HepG2 (cell line): ENCODE data around the gene SMPD1. TPM values are rescaled to one million over a fixed set of nuclear protein-coding genes. Genes with fewer than 3 reads are reported as not detected.

Experiments used
- ATAC-seq: fragments of 200-7000 bp; cut with Tn5 transposase; 3 replicates; pipeline ENCODE4 v1.9.1; 2020; ENCODE audit warnings: mild to moderate bottlenecking, moderate library complexity
- BruUV-seq: library from RNA; stranded (reverse); fragments of 400-500 nt; replicated peaks from 2 replicates; lab custom pipeline; 2021; lab: Mats Ljungman, UMichigan
- CTCF ChIA-PET: fragments of 300-600 bp; formaldehyde crosslinking; extraction: SDS; loops from one replicate; lab custom pipeline; 2021; ENCODE audit warnings: low total read pairs, inconsistent platforms, low intra/inter-chr PET ratio; lab: Yijun Ruan, JAX
- POLR2A ChIA-PET: fragments of 350-600 bp; sonication (Branson Sonifier 250); formaldehyde crosslinking; loops from one replicate; lab custom pipeline; 2020; ENCODE audit warnings: antibody characterized with exemption, inconsistent platforms; lab: Yijun Ruan, JAX
- DNase-seq: peaks from one replicate; pipeline ENCODE4 v3.0.0-alpha.2; 2015; ENCODE audit warnings: low spot score
- FAIRE-seq: peaks from 3 replicates; lab custom pipeline; 2011; peaks lifted over from hg19 to GRCh38; lab: Jason Lieb, UNC
- H2AFZ ChIP-seq: one replicate; pipeline ENCODE4 v1.6.1; 2011; ENCODE audit warnings: low read length, inconsistent platforms
- H3K27ac ChIP-seq: fragments of 300-600 bp; 3 replicates; pipeline ENCODE4 v1.8.0; 2011; ENCODE audit warnings: mixed run types, mild to moderate bottlenecking, mixed read lengths, low read length, inconsistent platforms; ENCODE audit not compliant: insufficient read depth; ENCODE audit errors: extremely low read length
- H3K27me3 ChIP-seq, 2 experiments: fragments of 200-600 bp in 1 of 2; 2 replicates in 1 of 2; 3 replicates in 1 of 2; pipeline versions ENCODE4 v1.6.0 to v1.8.0; 2011; ENCODE audit warnings: low read length in 2 of 2, mild to moderate bottlenecking in 2 of 2, moderate library complexity in 2 of 2, inconsistent platforms in 1 of 2; ENCODE audit not compliant: insufficient read depth in 2 of 2, control insufficient read depth in 1 of 2
- H3K36me3 ChIP-seq, 2 experiments: fragments of 200-600 bp in 1 of 2; replicated peaks in 1 of 2; 2 replicates in 1 of 2; 3 replicates in 1 of 2; pipeline versions ENCODE4 v1.5.1 to v1.8.0; 2011; ENCODE audit warnings: low read length in 2 of 2, inconsistent platforms in 1 of 2; ENCODE audit not compliant: insufficient read depth in 2 of 2, control insufficient read depth in 1 of 2
- H3K4me1 ChIP-seq: 2 replicates; pipeline ENCODE4 v1.5.1; 2012; ENCODE audit warnings: low read length, inconsistent platforms; ENCODE audit not compliant: insufficient read depth
- H3K4me2 ChIP-seq: 2 replicates; pipeline ENCODE4 v1.6.0; 2011; ENCODE audit warnings: low read depth, low read length, inconsistent platforms
- H3K4me3 ChIP-seq, 3 experiments: fragments of 200-600 bp in 1 of 3; sonication (generic), shearing (Covaris generic) in 1 of 3; replicated peaks in 1 of 3; 2 replicates each; pipeline ENCODE4 v1.5.1; 2011 to 2016; ENCODE audit warnings: low read length in 3 of 3, inconsistent platforms in 2 of 3, low read depth in 2 of 3, mild to moderate bottlenecking in 2 of 3, control low read depth in 1 of 3, mixed read lengths in 1 of 3; ENCODE audit not compliant: insufficient read depth in 1 of 3
- H3K79me2 ChIP-seq: one replicate; pipeline ENCODE4 v1.6.1; 2011; ENCODE audit warnings: low read length, inconsistent platforms; ENCODE audit not compliant: insufficient read depth
- H3K9ac ChIP-seq: 2 replicates; pipeline ENCODE4 v1.6.0; 2011; ENCODE audit warnings: mild to moderate bottlenecking, low read depth, low read length, inconsistent platforms; ENCODE audit not compliant: insufficient read depth
- H3K9me3 ChIP-seq: 2 replicates; pipeline ENCODE4 v1.5.1; 2012; ENCODE audit warnings: mild to moderate bottlenecking, low read length
- H4K20me1 ChIP-seq: 2 replicates; pipeline ENCODE4 v1.6.0; 2011; ENCODE audit warnings: inconsistent platforms, mild to moderate bottlenecking, low read length, moderate library complexity; ENCODE audit not compliant: insufficient read depth
- HNRNPL ChIP-seq: fragments of 200-400 bp; formaldehyde crosslinking; IDR thresholded peaks from 2 replicates; pipeline ENCODE4 v1.6.1; 2017; ENCODE audit warnings: mild to moderate bottlenecking, low read depth, low read length
- MIER2 ChIP-seq: IDR thresholded peaks from 2 replicates; pipeline ENCODE4 v1.6.1; 2016; ENCODE audit warnings: missing biosample characterization, missing genetic modification reagents
- TAF15 ChIP-seq: fragments of 200-400 bp; formaldehyde crosslinking; IDR thresholded peaks from one replicate; pipeline ENCODE4 v1.6.1; 2018; ENCODE audit warnings: mild to moderate bottlenecking, low read depth, low read length; ENCODE audit not compliant: poor library complexity, severe bottlenecking
- TBX3 ChIP-seq: fragments of 450-650 bp; IDR thresholded peaks from 2 replicates; pipeline ENCODE4 v1.6.1; 2017; ENCODE audit warnings: antibody characterized with exemption, mild to moderate bottlenecking, inconsistent platforms, borderline replicate concordance
- YEATS4 ChIP-seq: sonication (generic); formaldehyde crosslinking; IDR thresholded peaks from 2 replicates; pipeline ENCODE4 v1.4.0; 2020; ENCODE audit warnings: missing genetic modification reagents, borderline replicate concordance
- ZBTB38 ChIP-seq: sonication (generic); formaldehyde crosslinking; IDR thresholded peaks from 2 replicates; pipeline ENCODE4 v1.5.1; 2020; ENCODE audit warnings: mild to moderate bottlenecking, missing genetic modification reagents
- ZNF607 ChIP-seq: sonication (generic); formaldehyde crosslinking; IDR thresholded peaks from 2 replicates; pipeline ENCODE4 v1.5.1; 2020; ENCODE audit warnings: missing genetic modification reagents, mild to moderate bottlenecking, borderline replicate concordance
- WGBS: methylation state at CpG from one replicate; pipeline ENCODE4 v1.1.6; 2017; ENCODE audit warnings: low lambda C conversion rate; 5-methylcytosine and 5-hydroxymethylcytosine counted together
- in situ Hi-C: cut with HindIII; loops from 2 replicates; pipeline ENCODE4 v1.10.0; 2017; ENCODE audit warnings: low pct_unique_long_range_greater_than_20kb; ENCODE audit not compliant: extremely low pct_ligation_motif_present
- intact Hi-C: fragments of 100-400 bp; cut with micrococcal nuclease; formaldehyde crosslinking; loops from one replicate; pipeline ENCODE4 v1.10.0; 2022; ENCODE audit not compliant: unreplicated experiment
- polyA plus RNA-seq, 8 experiments: library from polyadenylated mRNA; depleted of rRNA in 3 of 8; stranded (reverse) in 7 of 8; unstranded in 1 of 8; fragments of >200 nt; fragmentation: Illumina TruSeq in 4 of 8; extraction: Trizol in 4 of 8; gene quantifications; 2 replicates each; pipeline versions ENCODE4 v1.2.1 to v1.2.3, GENCODE V29; 2011 to 2016; ENCODE audit warnings: low read depth in 4 of 8, missing spikeins in 1 of 8, mixed read lengths in 1 of 8; ENCODE audit not compliant: insufficient read depth in 1 of 8
- total RNA-seq, 5 experiments: library from RNA; depleted of rRNA; stranded (reverse); fragments of >200 nt; fragmentation: Illumina TruSeq; extraction: Trizol; gene quantifications; 2 replicates each; pipeline ENCODE4 v1.2.3, GENCODE V29; 2016; ENCODE audit warnings: low read depth in 1 of 5
- TF ChIP-seq, protein P1 (sequence below): sonication (generic); formaldehyde crosslinking; IDR thresholded peaks from 2 replicates; pipeline ENCODE4 v1.4.0; 2020; ENCODE audit warnings: mild to moderate bottlenecking, missing genetic modification reagents
- TF ChIP-seq, protein P2 (sequence below): sonication (generic); formaldehyde crosslinking; IDR thresholded peaks from 2 replicates; pipeline ENCODE4 v1.5.1; 2020; ENCODE audit warnings: missing genetic modification reagents, mild to moderate bottlenecking, borderline replicate concordance
- TF ChIP-seq, protein P3 (sequence below): sonication (generic); formaldehyde crosslinking; IDR thresholded peaks from 2 replicates; pipeline ENCODE4 v1.4.0; 2020; ENCODE audit warnings: missing genetic modification reagents, borderline replicate concordance
- TF ChIP-seq, protein P4 (sequence below): sonication (generic); formaldehyde crosslinking; IDR thresholded peaks from 2 replicates; pipeline ENCODE4 v1.5.0; 2020; ENCODE audit warnings: mild to moderate bottlenecking, missing genetic modification reagents

SMPD1 gene
- total and polyA plus RNA-seq, 2 of the 13 experiments (the other 11 are each of a cell fraction or from before 2014, with no cell fraction given), result 6.3 to 8.4 TPM

DNA sequence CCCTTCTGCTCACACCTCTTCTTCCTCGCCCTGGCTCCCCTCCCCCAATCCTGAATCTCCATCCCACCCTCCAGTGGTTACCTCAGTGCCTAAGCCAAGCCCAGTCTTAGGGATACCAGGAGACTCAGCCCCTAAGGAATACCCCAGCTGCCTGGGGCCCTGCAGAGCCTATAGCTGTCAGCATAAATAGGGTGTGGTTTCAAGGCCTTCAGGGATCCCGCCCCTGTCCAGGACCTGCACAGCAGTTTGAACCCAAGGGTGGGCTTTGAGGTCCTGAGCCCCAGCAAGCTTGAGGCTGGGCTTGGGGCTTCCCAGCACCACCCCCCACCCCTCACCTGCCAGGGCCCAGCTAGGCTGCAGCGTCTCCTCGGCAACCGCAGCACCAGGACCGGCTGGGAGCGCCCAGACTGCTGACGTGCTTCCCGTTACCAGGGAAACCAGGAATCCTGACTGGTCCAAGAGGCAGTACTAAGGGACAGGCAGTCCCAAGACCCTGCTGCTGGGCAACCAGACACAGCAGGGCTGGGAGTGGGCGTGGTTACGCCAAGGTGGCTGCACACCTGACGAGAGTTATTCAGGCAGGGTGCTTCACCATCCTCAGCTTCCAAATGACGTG lies 14.9 kb downstream of the SMPD1 start:
- Histone ChIP-seq H3K4me1 (peaks cover 27% of the 10 kb centered on the region), H2AFZ (no peak overlapping the region), H3K27ac (no peak overlapping the region), H3K27me3 (peaks cover 0 to 1% of the 10 kb centered on the region in 2 experiments; a peak in 1 of 5 replicates), H3K4me3 (no peak overlapping the region), H4K20me1 (no peaks in the 10 kb centered on the region), H3K36me3 (no peaks in the 10 kb centered on the region), H3K79me2 (no peaks in the 10 kb centered on the region), H3K9me3 (no peaks in the 10 kb centered on the region), H3K9ac (no peak overlapping the region), H3K4me2 (no peak overlapping the region)
- BruUV-seq, result no TSS peak
- FAIRE-seq (no peak), DNase-seq (no peak), ATAC-seq (no peak)
- POLR2A ChIA-PET, result no interaction called here
- in situ Hi-C loops, result no loop called here
- CTCF ChIA-PET, result no interaction called here
- TF ChIP-seq ZBTB38 (CRISPR knock-in tag) (no peak), HNRNPL (no peak)
- 59% methylated on average over 2 of the region's 13 CpGs for WGBS
- intact Hi-C loops, result no loop called here

DNA sequence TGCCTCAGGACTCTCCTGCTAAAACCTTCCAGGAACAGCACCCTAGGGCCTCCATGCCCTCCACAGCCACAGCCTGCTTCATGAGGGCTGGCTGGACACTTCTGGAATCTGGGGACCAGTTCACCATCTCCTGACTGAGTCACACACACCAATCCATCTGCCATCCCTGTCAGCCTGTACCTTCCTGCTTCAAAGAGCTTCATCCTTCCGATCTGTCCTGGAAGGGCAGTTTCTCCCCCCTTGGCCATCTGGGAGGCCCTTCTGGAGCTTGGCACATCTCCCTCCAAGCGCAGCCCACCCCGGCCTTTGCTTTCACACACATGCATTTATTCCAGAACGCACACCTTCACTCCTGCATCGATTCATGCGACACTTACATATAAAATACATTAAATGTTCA lies 15.6 kb downstream of the SMPD1 start:
- H3K27me3 ChIP-seq, result peaks cover 0 to 5% of the 10 kb centered on the region in 2 experiments; a peak in 1 of 5 replicates
- no TSS peak for BruUV-seq
- CTCF ChIA-PET, result no interaction called here
- no peaks in the 10 kb centered on the region for H3K36me3 ChIP-seq
- no peaks in the 10 kb centered on the region for H3K9me3 ChIP-seq
- no peak for FAIRE-seq
- no peak overlapping the region for H3K4me3 ChIP-seq
- intact Hi-C loops (no loop called here), in situ Hi-C loops (no loop called here)
- H3K4me1 ChIP-seq, result peaks cover 27% of the 10 kb centered on the region
- ATAC-seq, result no peak
- no peaks in the 10 kb centered on the region for H3K79me2 ChIP-seq
- no peak overlapping the region for H3K27ac ChIP-seq
- POLR2A ChIA-PET, result interaction anchor here (2.2 kb wide), 1 partner anchor 13 kb away, joined by 4 read pairs; the partner anchor contains the start of gene APBB1
- DNase-seq, result no peak
- H2AFZ ChIP-seq, result no peak overlapping the region
- no peaks in the 10 kb centered on the region for H4K20me1 ChIP-seq
- no peak overlapping the region for H3K9ac ChIP-seq
- no peak overlapping the region for H3K4me2 ChIP-seq
- 77% methylated on average over 5 of the region's 6 CpGs for WGBS
- no peak for TF ChIP-seq TBX3
- TF ChIP-seq, protein P1, sequence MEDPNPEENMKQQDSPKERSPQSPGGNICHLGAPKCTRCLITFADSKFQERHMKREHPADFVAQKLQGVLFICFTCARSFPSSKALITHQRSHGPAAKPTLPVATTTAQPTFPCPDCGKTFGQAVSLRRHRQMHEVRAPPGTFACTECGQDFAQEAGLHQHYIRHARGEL (CRISPR knock-in tag), result no peak
- no peak for TF ChIP-seq YEATS4 (CRISPR knock-in tag)
- TF ChIP-seq, protein P2, sequence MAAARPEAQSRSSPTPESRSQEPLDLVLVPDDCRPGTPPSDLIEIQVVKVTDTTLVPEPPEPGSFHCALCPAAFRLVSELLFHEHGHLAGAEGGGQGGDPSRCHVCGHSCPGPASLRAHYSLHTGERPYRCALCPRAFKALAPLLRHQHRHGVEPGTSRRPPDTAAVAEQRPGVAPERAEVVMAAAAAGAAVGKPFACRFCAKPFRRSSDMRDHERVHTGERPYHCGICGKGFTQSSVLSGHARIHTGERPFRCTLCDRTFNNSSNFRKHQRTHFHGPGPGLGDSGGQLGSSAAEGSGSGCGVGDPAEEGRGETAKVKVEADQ (CRISPR knock-in tag), result no peak
- TF ChIP-seq, protein P3, sequence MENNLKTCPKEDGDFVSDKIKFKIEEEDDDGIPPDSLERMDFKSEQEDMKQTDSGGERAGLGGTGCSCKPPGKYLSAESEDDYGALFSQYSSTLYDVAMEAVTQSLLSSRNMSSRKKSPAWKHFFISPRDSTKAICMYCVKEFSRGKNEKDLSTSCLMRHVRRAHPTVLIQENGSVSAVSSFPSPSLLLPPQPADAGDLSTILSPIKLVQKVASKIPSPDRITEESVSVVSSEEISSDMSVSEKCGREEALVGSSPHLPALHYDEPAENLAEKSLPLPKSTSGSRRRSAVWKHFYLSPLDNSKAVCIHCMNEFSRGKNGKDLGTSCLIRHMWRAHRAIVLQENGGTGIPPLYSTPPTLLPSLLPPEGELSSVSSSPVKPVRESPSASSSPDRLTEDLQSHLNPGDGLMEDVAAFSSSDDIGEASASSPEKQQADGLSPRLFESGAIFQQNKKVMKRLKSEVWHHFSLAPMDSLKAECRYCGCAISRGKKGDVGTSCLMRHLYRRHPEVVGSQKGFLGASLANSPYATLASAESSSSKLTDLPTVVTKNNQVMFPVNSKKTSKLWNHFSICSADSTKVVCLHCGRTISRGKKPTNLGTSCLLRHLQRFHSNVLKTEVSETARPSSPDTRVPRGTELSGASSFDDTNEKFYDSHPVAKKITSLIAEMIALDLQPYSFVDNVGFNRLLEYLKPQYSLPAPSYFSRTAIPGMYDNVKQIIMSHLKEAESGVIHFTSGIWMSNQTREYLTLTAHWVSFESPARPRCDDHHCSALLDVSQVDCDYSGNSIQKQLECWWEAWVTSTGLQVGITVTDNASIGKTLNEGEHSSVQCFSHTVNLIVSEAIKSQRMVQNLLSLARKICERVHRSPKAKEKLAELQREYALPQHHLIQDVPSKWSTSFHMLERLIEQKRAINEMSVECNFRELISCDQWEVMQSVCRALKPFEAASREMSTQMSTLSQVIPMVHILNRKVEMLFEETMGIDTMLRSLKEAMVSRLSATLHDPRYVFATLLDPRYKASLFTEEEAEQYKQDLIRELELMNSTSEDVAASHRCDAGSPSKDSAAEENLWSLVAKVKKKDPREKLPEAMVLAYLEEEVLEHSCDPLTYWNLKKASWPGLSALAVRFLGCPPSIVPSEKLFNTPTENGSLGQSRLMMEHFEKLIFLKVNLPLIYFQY, result no peak
- no peak for TF ChIP-seq TAF15
- TF ChIP-seq ZNF607, result no peak
- TF ChIP-seq, protein P4, sequence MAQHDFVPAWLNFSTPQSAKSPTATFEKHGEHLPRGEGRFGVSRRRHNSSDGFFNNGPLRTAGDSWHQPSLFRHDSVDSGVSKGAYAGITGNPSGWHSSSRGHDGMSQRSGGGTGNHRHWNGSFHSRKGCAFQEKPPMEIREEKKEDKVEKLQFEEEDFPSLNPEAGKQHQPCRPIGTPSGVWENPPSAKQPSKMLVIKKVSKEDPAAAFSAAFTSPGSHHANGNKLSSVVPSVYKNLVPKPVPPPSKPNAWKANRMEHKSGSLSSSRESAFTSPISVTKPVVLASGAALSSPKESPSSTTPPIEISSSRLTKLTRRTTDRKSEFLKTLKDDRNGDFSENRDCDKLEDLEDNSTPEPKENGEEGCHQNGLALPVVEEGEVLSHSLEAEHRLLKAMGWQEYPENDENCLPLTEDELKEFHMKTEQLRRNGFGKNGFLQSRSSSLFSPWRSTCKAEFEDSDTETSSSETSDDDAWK (CRISPR knock-in tag), result no peak
- no peak for TF ChIP-seq MIER2
